HepG2 (cell line): Measurements from ENCODE around the gene LIM2. TPM values are rescaled to one million over a fixed set of nuclear protein-coding genes. Genes with fewer than 3 reads are reported as not detected.
A peak's percentile ranks its signal among the peaks of the same experiment; 100 is the strongest.

Experiments used
- ATAD3A ChIP-seq: sonication (generic); formaldehyde crosslinking; IDR thresholded peaks from 2 replicates; pipeline ENCODE4 v1.4.0; 2020; ENCODE audit warnings: missing genetic modification reagents
- ATF7-NPFF ChIP-seq: sonication (generic); formaldehyde crosslinking; IDR thresholded peaks from 2 replicates; pipeline ENCODE4 v1.8.1; 2023; ENCODE audit warnings: mild to moderate bottlenecking, low read depth, missing genetic modification reagents, moderate library complexity
- ELF1 ChIP-seq: sonication (generic); formaldehyde crosslinking; IDR thresholded peaks from 2 replicates; pipeline ENCODE4 v1.4.0; 2020; ENCODE audit warnings: missing genetic modification reagents
- FOXO1 ChIP-seq: sonication (generic); formaldehyde crosslinking; IDR thresholded peaks from 2 replicates; pipeline ENCODE4 v1.4.0; 2020; ENCODE audit warnings: missing genetic modification reagents
- GTF3A ChIP-seq: sonication (generic); formaldehyde crosslinking; conservative IDR thresholded peaks from 2 replicates; pipeline ENCODE4 v1.4.0; 2020; ENCODE audit warnings: mild to moderate bottlenecking, missing genetic modification reagents
- HIVEP1 ChIP-seq: sonication (generic); formaldehyde crosslinking; IDR thresholded peaks from 2 replicates; pipeline ENCODE4 v1.4.0; 2020; ENCODE audit warnings: mild to moderate bottlenecking, missing genetic modification reagents
- KLF15 ChIP-seq: sonication (generic); formaldehyde crosslinking; IDR thresholded peaks from 2 replicates; pipeline ENCODE4 v1.8.1; 2023; ENCODE audit warnings: borderline replicate concordance, mild to moderate bottlenecking, inconsistent platforms, missing genetic modification reagents, mixed read lengths
- NR2C2 ChIP-seq: sonication (generic); formaldehyde crosslinking; IDR thresholded peaks from 2 replicates; pipeline ENCODE4 v1.4.0; 2020; ENCODE audit warnings: missing genetic modification reagents, mild to moderate bottlenecking, moderate library complexity, borderline replicate concordance
- ONECUT2 ChIP-seq: sonication (generic); formaldehyde crosslinking; IDR thresholded peaks from 2 replicates; pipeline ENCODE4 v1.4.0; 2020; ENCODE audit warnings: missing genetic modification reagents
- PHF8 ChIP-seq: sonication (generic); formaldehyde crosslinking; IDR thresholded peaks from 2 replicates; pipeline ENCODE4 v1.5.0; 2020; ENCODE audit warnings: missing genetic modification reagents
- SAP130 ChIP-seq: IDR thresholded peaks from 2 replicates; pipeline ENCODE4 v1.6.1; 2016; ENCODE audit warnings: low read depth
- SMAD1 ChIP-seq: sonication (generic); formaldehyde crosslinking; IDR thresholded peaks from 2 replicates; pipeline ENCODE4 v1.4.0; 2020; ENCODE audit warnings: missing genetic modification reagents, low read depth, mild to moderate bottlenecking, borderline replicate concordance
- SMAD3 ChIP-seq: sonication (generic); formaldehyde crosslinking; IDR thresholded peaks from 2 replicates; pipeline ENCODE4 v1.4.0; 2020; ENCODE audit warnings: missing genetic modification reagents
- SP1 ChIP-seq, 2 experiments: fragments of 450-650 bp in 1 of 2; sonication (generic) in 1 of 2; formaldehyde crosslinking in 1 of 2; IDR thresholded peaks; 2 replicates each; pipeline versions ENCODE4 v1.4.0 to v1.6.1; 2016 to 2020; ENCODE audit warnings: missing genetic modification reagents in 1 of 2
- ZBTB3 ChIP-seq: sonication (generic); formaldehyde crosslinking; IDR thresholded peaks from 2 replicates; pipeline ENCODE4 v1.4.0; 2020; ENCODE audit warnings: low read depth, mild to moderate bottlenecking, moderate library complexity, missing genetic modification reagents, borderline replicate concordance
- ZNF256 ChIP-seq: sonication (generic); formaldehyde crosslinking; conservative IDR thresholded peaks from 2 replicates; pipeline ENCODE4 v1.4.0; 2020; ENCODE audit warnings: missing genetic modification reagents
- ZNF329 ChIP-seq: sonication (generic); formaldehyde crosslinking; IDR thresholded peaks from 2 replicates; pipeline ENCODE4 v1.9.0; 2021; ENCODE audit warnings: low read depth, mild to moderate bottlenecking, missing genetic modification reagents
- ZNF598 ChIP-seq: sonication (generic); formaldehyde crosslinking; IDR thresholded peaks from 2 replicates; pipeline ENCODE4 v1.5.1; 2020; ENCODE audit warnings: mild to moderate bottlenecking, missing genetic modification reagents, borderline replicate concordance
- polyA plus RNA-seq, 8 experiments: library from polyadenylated mRNA; depleted of rRNA in 3 of 8; stranded (reverse) in 7 of 8; unstranded in 1 of 8; fragments of >200 nt; fragmentation: Illumina TruSeq in 4 of 8; extraction: Trizol in 4 of 8; gene quantifications; 2 replicates each; pipeline versions ENCODE4 v1.2.1 to v1.2.3, GENCODE V29; 2011 to 2016; ENCODE audit warnings: low read depth in 4 of 8, missing spikeins in 1 of 8, mixed read lengths in 1 of 8; ENCODE audit not compliant: insufficient read depth in 1 of 8
- total RNA-seq, 5 experiments: library from RNA; depleted of rRNA; stranded (reverse); fragments of >200 nt; fragmentation: Illumina TruSeq; extraction: Trizol; gene quantifications; 2 replicates each; pipeline ENCODE4 v1.2.3, GENCODE V29; 2016; ENCODE audit warnings: low read depth in 1 of 5
- TF ChIP-seq, protein P1 (sequence below): sonication (generic); formaldehyde crosslinking; IDR thresholded peaks from 2 replicates; pipeline ENCODE4 v1.4.0; 2020; ENCODE audit warnings: missing genetic modification reagents
- TF ChIP-seq, protein P2 (sequence below): sonication (generic); formaldehyde crosslinking; IDR thresholded peaks from 2 replicates; pipeline ENCODE4 v1.8.1; 2023; ENCODE audit warnings: missing genetic modification reagents, mild to moderate bottlenecking, borderline replicate concordance
- TF ChIP-seq, protein P3 (sequence below): sonication (generic); formaldehyde crosslinking; IDR thresholded peaks from 2 replicates; pipeline ENCODE4 v1.5.1; 2020; ENCODE audit warnings: mild to moderate bottlenecking, moderate library complexity, missing genetic modification reagents
- TF ChIP-seq, protein P4 (sequence below): IDR thresholded peaks from 2 replicates; pipeline ENCODE4 v1.6.1; 2016; ENCODE audit warnings: control low read depth

Gene LIM2
- total and polyA plus RNA-seq, 2 of the 13 experiments (the other 11 are each of a cell fraction or from before 2014, with no cell fraction given), result 1.3 TPM; not detected in 1

DNA sequence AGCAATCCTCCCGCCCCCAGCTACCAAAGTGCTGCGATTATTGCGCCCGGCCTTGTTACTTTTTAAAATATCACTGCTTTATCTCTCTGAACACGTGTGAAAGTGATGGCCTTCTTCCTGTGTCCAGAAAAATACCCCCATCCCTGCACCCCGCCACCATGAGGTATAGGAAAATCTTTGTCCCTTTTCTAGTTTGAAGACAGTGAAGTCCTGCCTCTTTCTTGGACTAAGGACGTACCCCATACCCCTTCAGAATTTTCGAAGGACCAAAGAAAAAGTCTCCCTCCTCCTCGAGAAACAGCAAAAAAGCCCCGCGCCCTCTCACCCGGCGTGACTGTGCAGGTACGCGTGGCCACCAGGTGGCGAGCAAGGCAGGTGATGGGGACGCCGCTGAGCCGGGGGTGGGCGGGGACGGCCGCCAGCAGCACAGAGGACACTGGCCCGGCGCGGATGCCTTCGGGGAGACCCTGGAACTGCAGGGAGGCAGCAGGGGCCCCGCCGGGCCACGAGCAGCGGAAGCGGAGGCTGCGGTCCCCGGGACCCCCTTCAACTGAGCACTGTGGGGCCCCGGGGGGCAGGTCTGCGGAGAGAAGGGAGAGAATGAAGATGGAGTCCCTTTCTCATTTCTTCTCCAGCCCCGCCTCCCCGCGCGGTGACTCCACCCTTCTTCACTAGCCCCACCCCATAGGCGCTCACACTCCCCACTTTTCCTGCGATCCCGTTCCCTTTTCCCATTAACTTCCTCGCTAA lies 49.0 kb downstream of the LIM2 start (continued):
- TF ChIP-seq, protein P1, sequence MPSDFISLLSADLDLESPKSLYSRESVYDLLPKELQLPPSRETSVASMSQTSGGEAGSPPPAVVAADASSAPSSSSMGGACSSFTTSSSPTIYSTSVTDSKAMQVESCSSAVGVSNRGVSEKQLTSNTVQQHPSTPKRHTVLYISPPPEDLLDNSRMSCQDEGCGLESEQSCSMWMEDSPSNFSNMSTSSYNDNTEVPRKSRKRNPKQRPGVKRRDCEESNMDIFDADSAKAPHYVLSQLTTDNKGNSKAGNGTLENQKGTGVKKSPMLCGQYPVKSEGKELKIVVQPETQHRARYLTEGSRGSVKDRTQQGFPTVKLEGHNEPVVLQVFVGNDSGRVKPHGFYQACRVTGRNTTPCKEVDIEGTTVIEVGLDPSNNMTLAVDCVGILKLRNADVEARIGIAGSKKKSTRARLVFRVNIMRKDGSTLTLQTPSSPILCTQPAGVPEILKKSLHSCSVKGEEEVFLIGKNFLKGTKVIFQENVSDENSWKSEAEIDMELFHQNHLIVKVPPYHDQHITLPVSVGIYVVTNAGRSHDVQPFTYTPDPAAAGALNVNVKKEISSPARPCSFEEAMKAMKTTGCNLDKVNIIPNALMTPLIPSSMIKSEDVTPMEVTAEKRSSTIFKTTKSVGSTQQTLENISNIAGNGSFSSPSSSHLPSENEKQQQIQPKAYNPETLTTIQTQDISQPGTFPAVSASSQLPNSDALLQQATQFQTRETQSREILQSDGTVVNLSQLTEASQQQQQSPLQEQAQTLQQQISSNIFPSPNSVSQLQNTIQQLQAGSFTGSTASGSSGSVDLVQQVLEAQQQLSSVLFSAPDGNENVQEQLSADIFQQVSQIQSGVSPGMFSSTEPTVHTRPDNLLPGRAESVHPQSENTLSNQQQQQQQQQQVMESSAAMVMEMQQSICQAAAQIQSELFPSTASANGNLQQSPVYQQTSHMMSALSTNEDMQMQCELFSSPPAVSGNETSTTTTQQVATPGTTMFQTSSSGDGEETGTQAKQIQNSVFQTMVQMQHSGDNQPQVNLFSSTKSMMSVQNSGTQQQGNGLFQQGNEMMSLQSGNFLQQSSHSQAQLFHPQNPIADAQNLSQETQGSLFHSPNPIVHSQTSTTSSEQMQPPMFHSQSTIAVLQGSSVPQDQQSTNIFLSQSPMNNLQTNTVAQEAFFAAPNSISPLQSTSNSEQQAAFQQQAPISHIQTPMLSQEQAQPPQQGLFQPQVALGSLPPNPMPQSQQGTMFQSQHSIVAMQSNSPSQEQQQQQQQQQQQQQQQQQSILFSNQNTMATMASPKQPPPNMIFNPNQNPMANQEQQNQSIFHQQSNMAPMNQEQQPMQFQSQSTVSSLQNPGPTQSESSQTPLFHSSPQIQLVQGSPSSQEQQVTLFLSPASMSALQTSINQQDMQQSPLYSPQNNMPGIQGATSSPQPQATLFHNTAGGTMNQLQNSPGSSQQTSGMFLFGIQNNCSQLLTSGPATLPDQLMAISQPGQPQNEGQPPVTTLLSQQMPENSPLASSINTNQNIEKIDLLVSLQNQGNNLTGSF, result no peak
- peak; percentile 30; the same call in 1 of the 2 replicates for TF ChIP-seq PHF8
- TF ChIP-seq, protein P2, sequence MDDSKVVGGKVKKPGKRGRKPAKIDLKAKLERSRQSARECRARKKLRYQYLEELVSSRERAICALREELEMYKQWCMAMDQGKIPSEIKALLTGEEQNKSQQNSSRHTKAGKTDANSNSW, result no peak
- TF ChIP-seq ELF1, result no peak
- no peak for TF ChIP-seq ZBTB3
- TF ChIP-seq KLF15 (CRISPR knock-in tag), result no peak
- peak; percentile 42; the same call in 1 of the 2 replicates for TF ChIP-seq HIVEP1 (CRISPR knock-in tag)
- TF ChIP-seq, protein P3, sequence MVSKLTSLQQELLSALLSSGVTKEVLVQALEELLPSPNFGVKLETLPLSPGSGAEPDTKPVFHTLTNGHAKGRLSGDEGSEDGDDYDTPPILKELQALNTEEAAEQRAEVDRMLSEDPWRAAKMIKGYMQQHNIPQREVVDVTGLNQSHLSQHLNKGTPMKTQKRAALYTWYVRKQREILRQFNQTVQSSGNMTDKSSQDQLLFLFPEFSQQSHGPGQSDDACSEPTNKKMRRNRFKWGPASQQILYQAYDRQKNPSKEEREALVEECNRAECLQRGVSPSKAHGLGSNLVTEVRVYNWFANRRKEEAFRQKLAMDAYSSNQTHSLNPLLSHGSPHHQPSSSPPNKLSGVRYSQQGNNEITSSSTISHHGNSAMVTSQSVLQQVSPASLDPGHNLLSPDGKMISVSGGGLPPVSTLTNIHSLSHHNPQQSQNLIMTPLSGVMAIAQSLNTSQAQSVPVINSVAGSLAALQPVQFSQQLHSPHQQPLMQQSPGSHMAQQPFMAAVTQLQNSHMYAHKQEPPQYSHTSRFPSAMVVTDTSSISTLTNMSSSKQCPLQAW, result peak; percentile 82
- TF ChIP-seq SP1 (IDR thresholded peaks at IDR 0.05), result no peak
- peak; percentile 54 for TF ChIP-seq SP1 (CRISPR knock-in tag; IDR thresholded peaks at IDR 0.05)
- TF ChIP-seq, protein P4, sequence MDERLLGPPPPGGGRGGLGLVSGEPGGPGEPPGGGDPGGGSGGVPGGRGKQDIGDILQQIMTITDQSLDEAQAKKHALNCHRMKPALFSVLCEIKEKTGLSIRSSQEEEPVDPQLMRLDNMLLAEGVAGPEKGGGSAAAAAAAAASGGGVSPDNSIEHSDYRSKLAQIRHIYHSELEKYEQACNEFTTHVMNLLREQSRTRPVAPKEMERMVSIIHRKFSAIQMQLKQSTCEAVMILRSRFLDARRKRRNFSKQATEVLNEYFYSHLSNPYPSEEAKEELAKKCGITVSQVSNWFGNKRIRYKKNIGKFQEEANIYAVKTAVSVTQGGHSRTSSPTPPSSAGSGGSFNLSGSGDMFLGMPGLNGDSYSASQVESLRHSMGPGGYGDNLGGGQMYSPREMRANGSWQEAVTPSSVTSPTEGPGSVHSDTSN, result no peak
- no peak for TF ChIP-seq ATF7-NPFF (CRISPR knock-in tag)
- TF ChIP-seq ONECUT2 (CRISPR knock-in tag), result no peak
- TF ChIP-seq SMAD1 (CRISPR knock-in tag), result 0 out of 2 replicates have a peak, but pooled peaks have one; percentile 25
- no peak for TF ChIP-seq ATAD3A (CRISPR knock-in tag)
- TF ChIP-seq ZNF598 (CRISPR knock-in tag), result no peak
- 0 out of 2 replicates have a peak, but pooled peaks have one; percentile 23 for TF ChIP-seq NR2C2 (CRISPR knock-in tag)
- no peak for TF ChIP-seq ZNF256 (CRISPR knock-in tag)
- no peak for TF ChIP-seq SMAD3 (CRISPR knock-in tag)
- TF ChIP-seq GTF3A (CRISPR knock-in tag), result no peak
- no peak for TF ChIP-seq FOXO1 (CRISPR knock-in tag)
- TF ChIP-seq ZNF329 (CRISPR knock-in tag), result 0 out of 2 replicates have a peak, but pooled peaks have one; percentile 14
- TF ChIP-seq SAP130 (CRISPR knock-in tag), result peak; percentile 69
